ENCODE data around the gene KRTAP1-3. TPM values are rescaled to one million over a fixed set of nuclear protein-coding genes. Genes with fewer than 3 reads are reported as not detected.

Gene KRTAP1-3
- total and polyA plus RNA-seq, 10 donors = not detected

DNA sequence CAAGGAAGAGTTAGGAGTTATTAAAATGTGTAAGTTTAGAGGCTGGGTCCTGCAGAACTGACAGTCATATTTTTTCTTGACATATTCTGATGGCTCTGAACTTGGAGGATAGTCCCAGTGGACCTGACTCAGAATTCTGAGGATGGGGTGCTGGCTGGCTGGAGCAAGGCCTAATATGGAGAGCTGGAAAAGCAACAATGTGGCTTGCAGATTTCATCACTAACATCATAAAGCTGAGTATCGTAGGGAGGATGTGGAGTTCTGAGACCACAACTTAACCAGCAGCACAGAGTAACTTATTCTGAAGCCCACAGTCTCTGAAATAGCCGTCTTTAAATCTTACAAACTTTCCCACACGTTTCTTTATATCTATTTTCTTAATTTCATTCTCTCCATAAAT lies 10.0 kb downstream of the KRTAP1-3 start:
- intact Hi-C loops (cut with DNase I; ENCODE audit: low total_unique reads) = no loop called here
- Histone ChIP-seq H3K4me1 (no peaks in the 10 kb centered on the region), H3K9me3 (peaks cover 0 to 12% (median 0%) of the 10 kb centered on the region in 8 donors), H3K27ac (no peak overlapping the region), H3K4me3 (no peak overlapping the region), H3K27me3 (replicated peaks in 1 of 7) (peaks cover 0 to 21% (median 2%) of the 10 kb centered on the region in 7 donors), H3K36me3 (no peaks in the 10 kb centered on the region)
- DNase-seq = no peak
- TF ChIP-seq, protein P1, sequence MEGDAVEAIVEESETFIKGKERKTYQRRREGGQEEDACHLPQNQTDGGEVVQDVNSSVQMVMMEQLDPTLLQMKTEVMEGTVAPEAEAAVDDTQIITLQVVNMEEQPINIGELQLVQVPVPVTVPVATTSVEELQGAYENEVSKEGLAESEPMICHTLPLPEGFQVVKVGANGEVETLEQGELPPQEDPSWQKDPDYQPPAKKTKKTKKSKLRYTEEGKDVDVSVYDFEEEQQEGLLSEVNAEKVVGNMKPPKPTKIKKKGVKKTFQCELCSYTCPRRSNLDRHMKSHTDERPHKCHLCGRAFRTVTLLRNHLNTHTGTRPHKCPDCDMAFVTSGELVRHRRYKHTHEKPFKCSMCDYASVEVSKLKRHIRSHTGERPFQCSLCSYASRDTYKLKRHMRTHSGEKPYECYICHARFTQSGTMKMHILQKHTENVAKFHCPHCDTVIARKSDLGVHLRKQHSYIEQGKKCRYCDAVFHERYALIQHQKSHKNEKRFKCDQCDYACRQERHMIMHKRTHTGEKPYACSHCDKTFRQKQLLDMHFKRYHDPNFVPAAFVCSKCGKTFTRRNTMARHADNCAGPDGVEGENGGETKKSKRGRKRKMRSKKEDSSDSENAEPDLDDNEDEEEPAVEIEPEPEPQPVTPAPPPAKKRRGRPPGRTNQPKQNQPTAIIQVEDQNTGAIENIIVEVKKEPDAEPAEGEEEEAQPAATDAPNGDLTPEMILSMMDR (IDR thresholded peaks at IDR 0.05 in 8 of 11, conservative IDR thresholded peaks at IDR 0.05 in 3 of 11) = no peak
- TF ChIP-seq POLR2AphosphoS5 (IDR thresholded peaks at IDR 0.05) (no peak), POLR2A (IDR thresholded peaks at IDR 0.05) (no peak)
- 65 to 84% (median 78%) methylated on average over 3 of the region's 3 CpGs for WGBS, 5 donors

- TF ChIP-seq, protein P1 (IDR thresholded peaks at IDR 0.05 in 8 of 11, conservative IDR thresholded peaks at IDR 0.05 in 3 of 11) = no peak
- no peak for TF ChIP-seq POLR2A (IDR thresholded peaks at IDR 0.05)
- Histone ChIP-seq H3K27ac (no peak overlapping the region), H3K9me3 (peaks cover 0 to 12% (median 0%) of the 10 kb centered on the region in 8 donors), H3K27me3 (replicated peaks in 1 of 7) (no peaks in the 10 kb centered on the region), H3K4me1 (no peaks in the 10 kb centered on the region), H3K4me3 (no peak overlapping the region), H3K36me3 (no peaks in the 10 kb centered on the region)
- intact Hi-C loops (cut with DNase I; ENCODE audit: low total_unique reads) = no loop called here
- no peak for DNase-seq
Observed at GRCh38 chr17:41020336-41020735, 14.3 kb downstream of the KRTAP1-3 start.

GRCh38 chr17:41019415-41019814 lies 15.3 kb downstream of the KRTAP1-3 start:
- DNase-seq = no peak
- intact Hi-C loops (cut with DNase I; ENCODE audit: low total_unique reads) = no loop called here
- WGBS, 5 donors = 90 to 100% (median 94%) methylated on average over 3 of the region's 3 CpGs

GRCh38 chr17:41018541-41018940 lies 16.1 kb downstream of the KRTAP1-3 start:
- 32 to 48% (median 42%) methylated on average over 3 of the region's 3 CpGs for WGBS, 5 donors

More at GRCh38 chr17:41019415-41019814, 15.3 kb downstream of the KRTAP1-3 start:
- TF ChIP-seq POLR2AphosphoS5 (IDR thresholded peaks at IDR 0.05) (no peak), POLR2A (IDR thresholded peaks at IDR 0.05) (no peak)
- TF ChIP-seq, protein P1 (IDR thresholded peaks at IDR 0.05 in 8 of 11, conservative IDR thresholded peaks at IDR 0.05 in 3 of 11) = no peak
- no peak overlapping the region for H3K4me3 ChIP-seq
- H3K27ac ChIP-seq = no peak overlapping the region
- no peaks in the 10 kb centered on the region for H3K36me3 ChIP-seq
- H3K27me3 ChIP-seq (replicated peaks in 1 of 7) = no peaks in the 10 kb centered on the region
- H3K4me1 ChIP-seq = no peaks in the 10 kb centered on the region
- peaks cover 0 to 12% (median 0%) of the 10 kb centered on the region in 8 donors for H3K9me3 ChIP-seq

More at GRCh38 chr17:41018541-41018940, 16.1 kb downstream of the KRTAP1-3 start:
- TF ChIP-seq POLR2AphosphoS5 (IDR thresholded peaks at IDR 0.05) = no peak
- TF ChIP-seq, protein P1 (IDR thresholded peaks at IDR 0.05 in 8 of 11, conservative IDR thresholded peaks at IDR 0.05 in 3 of 11) = no peak
- no peak for TF ChIP-seq POLR2A (IDR thresholded peaks at IDR 0.05)
- DNase-seq = no peak
- no peaks in the 10 kb centered on the region for H3K36me3 ChIP-seq
- no peak overlapping the region for H3K27ac ChIP-seq
- H3K4me1 ChIP-seq = no peaks in the 10 kb centered on the region
- H3K9me3 ChIP-seq = peaks cover 0 to 12% (median 0%) of the 10 kb centered on the region in 8 donors
- H3K27me3 ChIP-seq (replicated peaks in 1 of 7) = no peaks in the 10 kb centered on the region
- intact Hi-C loops (cut with DNase I; ENCODE audit: low total_unique reads) = no loop called here
- no peak overlapping the region for H3K4me3 ChIP-seq
